ENCODE measurements around the gene PTPRM. TPM values are rescaled to one million over a fixed set of nuclear protein-coding genes. Genes with fewer than 3 reads are reported as not detected.

PTPRM gene
- total and polyA plus RNA-seq, 2 donors (not counting 3 experiments of a cell fraction or from before 2014, with no cell fraction given) = 37.4 to 43.7 TPM

DNA sequence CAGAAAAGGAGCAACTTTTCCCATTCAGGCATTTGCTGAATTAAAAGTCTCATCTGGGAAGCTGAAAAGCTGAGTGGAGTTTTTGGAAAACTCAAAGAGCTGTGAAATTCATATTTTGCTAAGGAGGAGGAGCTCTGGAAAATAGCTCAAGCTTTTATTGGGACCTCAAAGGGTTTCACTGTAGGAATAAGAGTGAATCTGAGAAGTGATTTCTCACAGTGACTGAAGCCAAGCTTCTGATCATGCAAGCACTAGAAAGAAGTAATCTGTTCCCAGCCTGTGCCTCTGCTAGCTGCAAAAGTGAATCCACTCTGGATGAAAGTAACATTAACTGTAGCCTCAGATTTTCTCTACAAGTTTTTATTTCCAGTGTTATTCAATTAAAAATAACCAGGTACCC, 283.3 kb downstream of the PTPRM start:
- FAIRE-seq (no peak), DNase-seq (ENCODE audit: low read depth, low spot score) (no peak)
- Histone ChIP-seq H3K27ac (ENCODE audit: insufficient read depth, low read depth, low read length) (no peak overlapping the region), H3K9me3 (replicated peaks; ENCODE audit: control insufficient read depth, insufficient read depth, low read length) (no peaks in the 10 kb centered on the region), H3K79me2 (ENCODE audit: control insufficient read depth, insufficient read depth, low read length) (no peaks in the 10 kb centered on the region), H2AFZ (ENCODE audit: low read depth, low read length) (no peak overlapping the region), H3K4me3 (replicated peaks in 1 of 3; ENCODE audit: insufficient read depth in 1 of 3, low read depth in 1 of 3, low read length in 3 of 3) (no peak overlapping the region), H3K9me1 (replicated peaks; ENCODE audit: control insufficient read depth, extremely low read depth, insufficient read depth, low read length) (no peaks in the 10 kb centered on the region), H3K27me3 (ENCODE audit: control insufficient read depth in 2 of 2, insufficient read depth in 2 of 2, low read length in 2 of 2) (no peaks in the 10 kb centered on the region), H3K9ac (replicated peaks; ENCODE audit: extremely low read depth, insufficient read depth, low read length) (no peak overlapping the region), H4K20me1 (replicated peaks; ENCODE audit: control insufficient read depth, extremely low read depth, insufficient read depth, low read length) (no peaks in the 10 kb centered on the region), H3K4me2 (ENCODE audit: insufficient read depth, low read length) (no peak overlapping the region), H3K4me1 (ENCODE audit: control insufficient read depth, extremely low read depth, insufficient read depth, low read length) (no peaks in the 10 kb centered on the region), H3K36me3 (ENCODE audit: control insufficient read depth in 2 of 2, extremely low read depth in 1 of 2, insufficient read depth in 2 of 2, low read length in 2 of 2) (no peaks in the 10 kb centered on the region)
- dilution Hi-C loops (cut with MboI; ENCODE audit: extremely low pct_ligation_motif_present, low sequenced_read_pairs) = no loop called here
- POLR2A ChIA-PET = no interaction called here
- no TSS peak for BruUV-seq (replicated peaks)
- CTCF ChIA-PET = interaction anchor here (1.3 kb wide), 1 partner anchor 55 kb away, joined by 5 read pairs; no protein-coding TSS in a partner anchor
- TF ChIP-seq POLR2A (IDR thresholded peaks at IDR 0.05; ENCODE audit: low read depth, low read length) = no peak
- TF ChIP-seq MYC (IDR thresholded peaks at IDR 0.05; ENCODE audit: low read depth, low read length) = no peak
- TF ChIP-seq EZH2 (IDR thresholded peaks at IDR 0.05; ENCODE audit: borderline replicate concordance, low read depth, low read length, severe bottlenecking) = no peak
- TF ChIP-seq, protein P1, sequence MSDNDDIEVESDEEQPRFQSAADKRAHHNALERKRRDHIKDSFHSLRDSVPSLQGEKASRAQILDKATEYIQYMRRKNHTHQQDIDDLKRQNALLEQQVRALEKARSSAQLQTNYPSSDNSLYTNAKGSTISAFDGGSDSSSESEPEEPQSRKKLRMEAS (IDR thresholded peaks at IDR 0.05; ENCODE audit: insufficient read depth, insufficient read length) = no peak
- TF ChIP-seq, protein P2, sequence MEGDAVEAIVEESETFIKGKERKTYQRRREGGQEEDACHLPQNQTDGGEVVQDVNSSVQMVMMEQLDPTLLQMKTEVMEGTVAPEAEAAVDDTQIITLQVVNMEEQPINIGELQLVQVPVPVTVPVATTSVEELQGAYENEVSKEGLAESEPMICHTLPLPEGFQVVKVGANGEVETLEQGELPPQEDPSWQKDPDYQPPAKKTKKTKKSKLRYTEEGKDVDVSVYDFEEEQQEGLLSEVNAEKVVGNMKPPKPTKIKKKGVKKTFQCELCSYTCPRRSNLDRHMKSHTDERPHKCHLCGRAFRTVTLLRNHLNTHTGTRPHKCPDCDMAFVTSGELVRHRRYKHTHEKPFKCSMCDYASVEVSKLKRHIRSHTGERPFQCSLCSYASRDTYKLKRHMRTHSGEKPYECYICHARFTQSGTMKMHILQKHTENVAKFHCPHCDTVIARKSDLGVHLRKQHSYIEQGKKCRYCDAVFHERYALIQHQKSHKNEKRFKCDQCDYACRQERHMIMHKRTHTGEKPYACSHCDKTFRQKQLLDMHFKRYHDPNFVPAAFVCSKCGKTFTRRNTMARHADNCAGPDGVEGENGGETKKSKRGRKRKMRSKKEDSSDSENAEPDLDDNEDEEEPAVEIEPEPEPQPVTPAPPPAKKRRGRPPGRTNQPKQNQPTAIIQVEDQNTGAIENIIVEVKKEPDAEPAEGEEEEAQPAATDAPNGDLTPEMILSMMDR (IDR thresholded peaks at IDR 0.05; ENCODE audit: extremely low read depth in 1 of 2, insufficient read depth in 1 of 2, low read depth in 1 of 2, low read length in 2 of 2) = no peak
- TF ChIP-seq FOS (IDR thresholded peaks at IDR 0.05; ENCODE audit: borderline replicate concordance, insufficient read depth, low read length) = no peak
- TF ChIP-seq GATA2 (IDR thresholded peaks at IDR 0.05; ENCODE audit: insufficient read depth, insufficient read length, low read depth, low read length) = no peak
- TF ChIP-seq POLR2AphosphoS5 (IDR thresholded peaks at IDR 0.05; ENCODE audit: insufficient read depth, low read depth, low read length) = no peak
- no peak for TF ChIP-seq JUN (IDR thresholded peaks at IDR 0.05; ENCODE audit: borderline replicate concordance, insufficient read depth, insufficient read length, low read depth)
- intact Hi-C loops (cut with micrococcal nuclease) = no loop called here

All from endothelial cell of umbilical vein (primary cell).